ENCODE measurements around the gene BCAN. TPM values are rescaled to one million over a fixed set of nuclear protein-coding genes. Genes with fewer than 3 reads are reported as not detected.
"Not testable (repeated sequence)": the region's sequence is repeated elsewhere in the genome, so short reads cannot be mapped to it uniquely, and the experiment has no call there.

BCAN gene
- total and polyA plus RNA-seq, 2 of the 4 experiments (the other 2 are of a cell fraction), result 0.07 TPM; not detected in 1

- Histone ChIP-seq H2AFZ (replicated peaks; ENCODE audit: low read length, poor library complexity) (peak overlapping the region; percentile 76), H3K9me1 (ENCODE audit: insufficient read depth, low read length) (peaks cover 14% of the 10 kb centered on the region), H4K20me1 (ENCODE audit: insufficient read depth, low read length) (no peaks in the 10 kb centered on the region), H4K8ac (ENCODE audit: low read depth in 2 of 2, low read length in 2 of 2) (peak overlapping the region; percentile 49 to 78; a peak in 2 of 4 replicates), H3K4me3 (ENCODE audit: insufficient read depth, low read depth, low read length) (no peak overlapping the region), H3K9ac (ENCODE audit: low read depth, low read length) (no peak overlapping the region), H3K56ac (ENCODE audit: extremely low read depth, insufficient read depth, low read length) (no peak overlapping the region), H2AK9ac (replicated peaks; ENCODE audit: low read depth, low read length, poor library complexity) (no peak overlapping the region), H3K27me3 (ENCODE audit: control insufficient read depth, insufficient read depth, low read length) (peaks cover 1% of the 10 kb centered on the region; the same call in 1 of the 2 replicates), H2BK15ac (ENCODE audit: low read depth, low read length) (no peak overlapping the region), H3K23ac (ENCODE audit: low read depth, low read length) (no peak overlapping the region), H2AK5ac (ENCODE audit: low read depth, low read length) (no peak overlapping the region), H2BK20ac (ENCODE audit: low read depth, low read length) (no peak overlapping the region), H2BK5ac (ENCODE audit: low read depth, low read length, poor library complexity, severe bottlenecking) (no peak overlapping the region), H3K79me1 (ENCODE audit: low read depth in 1 of 2, low read length in 2 of 2) (peaks cover 16 to 44% of the 10 kb centered on the region in 2 experiments; a peak in 3 of 4 replicates), H3K18ac (ENCODE audit: low read depth, low read length) (no peak overlapping the region), H3K4ac (ENCODE audit: low read depth, low read length) (no peak overlapping the region), H4K5ac (ENCODE audit: low read depth, low read length) (no peak overlapping the region), H3K9me3 (ENCODE audit: control insufficient read depth, insufficient read depth, low read length) (no peaks in the 10 kb centered on the region), H3K36me3 (ENCODE audit: control insufficient read depth, insufficient read depth, low read length) (peaks cover 8% of the 10 kb centered on the region), H3K14ac (replicated peaks; ENCODE audit: low read depth, low read length) (no peak overlapping the region), H3K4me1 (ENCODE audit: control insufficient read depth, insufficient read depth, low read length) (0 out of 2 replicates have a peak, but pooled peaks cover 4% of the 10 kb centered on the region), H3K4me2 (ENCODE audit: low read depth, low read length) (no peak overlapping the region), H3K27ac (ENCODE audit: insufficient read depth, low read length) (no peak overlapping the region), H2BK120ac (ENCODE audit: low read depth, low read length) (no peak overlapping the region), H4K91ac (ENCODE audit: insufficient read depth, low read depth, low read length) (no peak overlapping the region)
- dilution Hi-C loops (cut with HindIII; ENCODE audit: low sequenced_read_pairs, unreplicated experiment), result no loop called here
- CTCF ChIA-PET, result interaction anchor here (0.7 to 1.0 kb wide), 2 partner anchors 11 to 157 kb away, joined by 3 to 4 read pairs; partner anchors contain the start of gene NAXE
- no peak for ATAC-seq (ENCODE audit: low read depth)
- no TSS peak for BruUV-seq (replicated peaks)
- TF ChIP-seq RFX5 (IDR thresholded peaks at IDR 0.05; ENCODE audit: low read depth, low read length) (no peak), FOS (IDR thresholded peaks at IDR 0.05; ENCODE audit: low read depth, low read length) (no peak), CTCF (conservative IDR thresholded peaks at IDR 0.05; ENCODE audit: low read depth, low read length) (peak; percentile 36), MAZ (IDR thresholded peaks at IDR 0.05; ENCODE audit: borderline replicate concordance, low read depth, low read length) (no peak), USF2 (IDR thresholded peaks at IDR 0.05; ENCODE audit: low read depth, low read length) (no peak)
- 0% methylated on average over 4 of the region's 10 CpGs; no CpG with 5 or more reads in 1 of the 2 experiments for WGBS, 2 experiments (ENCODE audit: extremely low coverage in 2 of 2, insufficient read length in 1 of 2)
- in situ Hi-C loops (cut with MboI; ENCODE audit: low sequenced_read_pairs), result no loop called here
- DNase-seq, result no peak
- POLR2A ChIA-PET (ENCODE audit: unreplicated experiment), result no interaction called here
- intact Hi-C loops (cut with micrococcal nuclease), result no loop called here
Measured at GRCh38 chr1:156602557-156602993, 39.3 kb upstream of the BCAN start.

- H3K9me1 ChIP-seq (ENCODE audit: insufficient read depth, low read length); H3K4me3 ChIP-seq (ENCODE audit: insufficient read depth, low read depth, low read length); H2BK15ac ChIP-seq (ENCODE audit: low read depth, low read length); H4K8ac ChIP-seq (ENCODE audit: low read depth in 2 of 2, low read length in 2 of 2); H3K4me2 ChIP-seq (ENCODE audit: low read depth, low read length); H4K5ac ChIP-seq (ENCODE audit: low read depth, low read length); H3K9ac ChIP-seq (ENCODE audit: low read depth, low read length); H2BK5ac ChIP-seq (ENCODE audit: low read depth, low read length, poor library complexity, severe bottlenecking); H3K27ac ChIP-seq (ENCODE audit: insufficient read depth, low read length); H2BK120ac ChIP-seq (ENCODE audit: low read depth, low read length); BruUV-seq (replicated peaks); CTCF ChIA-PET; H3K9me3 ChIP-seq (ENCODE audit: control insufficient read depth, insufficient read depth, low read length); H2AFZ ChIP-seq (replicated peaks; ENCODE audit: low read length, poor library complexity); H3K79me1 ChIP-seq (ENCODE audit: low read depth in 1 of 2, low read length in 2 of 2); H3K56ac ChIP-seq (ENCODE audit: extremely low read depth, insufficient read depth, low read length); H3K23ac ChIP-seq (ENCODE audit: low read depth, low read length); H4K91ac ChIP-seq (ENCODE audit: insufficient read depth, low read depth, low read length); H3K18ac ChIP-seq (ENCODE audit: low read depth, low read length); H4K20me1 ChIP-seq (ENCODE audit: insufficient read depth, low read length); H3K4ac ChIP-seq (ENCODE audit: low read depth, low read length); H3K4me1 ChIP-seq (ENCODE audit: control insufficient read depth, insufficient read depth, low read length); H2BK20ac ChIP-seq (ENCODE audit: low read depth, low read length); H3K14ac ChIP-seq (replicated peaks; ENCODE audit: low read depth, low read length); DNase-seq; dilution Hi-C loops (cut with HindIII; ENCODE audit: low sequenced_read_pairs, unreplicated experiment); POLR2A ChIA-PET (ENCODE audit: unreplicated experiment); H3K36me3 ChIP-seq (ENCODE audit: control insufficient read depth, insufficient read depth, low read length); H2AK5ac ChIP-seq (ENCODE audit: low read depth, low read length); H2AK9ac ChIP-seq (replicated peaks; ENCODE audit: low read depth, low read length, poor library complexity); intact Hi-C loops (cut with micrococcal nuclease); ATAC-seq (ENCODE audit: low read depth): not testable (repeated sequence)
- in situ Hi-C loops (cut with MboI; ENCODE audit: low sequenced_read_pairs), result loop anchor here (5.0 kb wide), 1 partner anchor 220 kb away; no protein-coding TSS in a partner anchor
- 57% methylated on average over 1 of the region's 4 CpGs; no CpG with 5 or more reads in 1 of the 2 experiments for WGBS, 2 experiments (ENCODE audit: extremely low coverage in 2 of 2, insufficient read length in 1 of 2)
- peaks cover 18% of the 10 kb centered on the region for H3K27me3 ChIP-seq (ENCODE audit: control insufficient read depth, insufficient read depth, low read length)
Measured at GRCh38 chr1:156607344-156607743, 34.6 kb upstream of the BCAN start.

Measured in IMR-90 (cell line).